ELF-1 (cell line): ENCODE data around the gene CRYGS.
"Not testable (repeated sequence)": the region's sequence is repeated elsewhere in the genome, so short reads cannot be mapped to it uniquely, and the experiment has no call there.

Experiments used
- DNase-seq: peaks from one replicate; pipeline ENCODE4 v3.0.0-alpha.2; 2016; ENCODE audit warnings: low read depth, low spot score

Gene CRYGS

GRCh38 chr3:186552408-186553031 lies 8.3 kb upstream of the CRYGS start:
- no peak for DNase-seq

- no peak for DNase-seq
Observed at GRCh38 chr3:186551387-186551786, 7.2 kb upstream of the CRYGS start.

GRCh38 chr3:186549497-186549896 lies 5.3 kb upstream of the CRYGS start:
- no peak for DNase-seq

GRCh38 chr3:186540835-186541226 lies 3.3 kb downstream of the CRYGS start:
- no peak for DNase-seq

GRCh38 chr3:186540221-186540834 lies 3.9 kb downstream of the CRYGS start:
- peak; percentile 53 for DNase-seq

GRCh38 chr3:186538779-186539178 lies 5.4 kb downstream of the CRYGS start:
- DNase-seq, result no peak

- DNase-seq, result no peak
Observed at GRCh38 chr3:186536883-186537844, 7.0 kb downstream of the CRYGS start.

- no peak for DNase-seq
Observed at GRCh38 chr3:186534113-186534669, 10.0 kb downstream of the CRYGS start.

GRCh38 chr3:186532598-186533072 lies 11.5 kb downstream of the CRYGS start:
- DNase-seq, result peak; percentile 14

- DNase-seq, result not testable (repeated sequence)
Observed at GRCh38 chr3:186531694-186532093, 12.5 kb downstream of the CRYGS start.

GRCh38 chr3:186530415-186530814 lies 13.8 kb downstream of the CRYGS start:
- DNase-seq, result no peak

- no peak for DNase-seq
Observed at GRCh38 chr3:186529201-186529999, 14.8 kb downstream of the CRYGS start.

- no peak for DNase-seq
Observed at GRCh38 chr3:186526256-186526606, 17.9 kb downstream of the CRYGS start.

GRCh38 chr3:186525369-186526255 lies 18.6 kb downstream of the CRYGS start:
- DNase-seq, result no peak

GRCh38 chr3:186524616-186525015 lies 19.6 kb downstream of the CRYGS start:
- DNase-seq, result no peak

GRCh38 chr3:186523434-186523833 lies 20.7 kb downstream of the CRYGS start:
- no peak for DNase-seq

GRCh38 chr3:186523022-186523421 lies 21.2 kb downstream of the CRYGS start:
- DNase-seq, result no peak

- no peak for DNase-seq
Observed at GRCh38 chr3:186520957-186521842, 23.0 kb downstream of the CRYGS start.

- no peak for DNase-seq
Observed at GRCh38 chr3:186520431-186520830, 23.7 kb downstream of the CRYGS start.
